A673 (cell line): ENCODE data around the gene WDR38. TPM values are rescaled to one million over a fixed set of nuclear protein-coding genes. Genes with fewer than 3 reads are reported as not detected.

ENCODE experiments used
- BruUV-seq: library from RNA; stranded (reverse); fragments of 400-500 nt; replicated peaks from 2 replicates; lab custom pipeline; 2021; lab: Mats Ljungman, UMichigan
- CTCF ChIA-PET: fragments of 300-600 bp; sonication (Branson Sonifier 250); formaldehyde crosslinking; loops from one replicate; lab custom pipeline; 2022; ENCODE audit warnings: antibody characterized with exemption; lab: Charles Lee
- POLR2A ChIA-PET: fragments of 300-600 bp; sonication (Branson Sonifier 250); formaldehyde crosslinking; loops from one replicate; lab custom pipeline; 2022; ENCODE audit warnings: antibody characterized with exemption; ENCODE audit not compliant: low non-redundant PET; lab: Charles Lee
- DNase-seq: peaks from one replicate; pipeline ENCODE4 v3.0.0-alpha.2; 2015; ENCODE audit warnings: low spot score
- H3K27ac ChIP-seq: fragments of 200-600 bp; sonication (generic); 2 replicates; pipeline ENCODE4 v1.5.1; 2016; ENCODE audit warnings: mixed run types, low read depth, mild to moderate bottlenecking, mixed read lengths, antibody characterized with exemption, low read length; ENCODE audit not compliant: poor library complexity, severe bottlenecking
- H3K27me3 ChIP-seq: fragments of 200-600 bp; sonication (generic); replicated peaks from 2 replicates; pipeline ENCODE4 v1.6.1; 2017; ENCODE audit warnings: mixed run types, low read depth, mild to moderate bottlenecking, mixed read lengths, antibody characterized with exemption, low read length; ENCODE audit not compliant: insufficient read depth, poor library complexity
- H3K36me3 ChIP-seq: fragments of 200-600 bp; sonication (generic); 2 replicates; pipeline ENCODE4 v1.6.1; 2016; ENCODE audit warnings: mixed run types, mild to moderate bottlenecking, mixed read lengths, antibody characterized with exemption, low read length; ENCODE audit not compliant: insufficient read depth, poor library complexity, severe bottlenecking
- H3K4me1 ChIP-seq: fragments of 200-600 bp; sonication (generic); 2 replicates; pipeline ENCODE4 v1.6.1; 2017; ENCODE audit warnings: mixed run types, mild to moderate bottlenecking, mixed read lengths, antibody characterized with exemption, low read length; ENCODE audit not compliant: insufficient read depth, poor library complexity, severe bottlenecking
- H3K4me3 ChIP-seq: fragments of 200-600 bp; sonication (generic); 2 replicates; pipeline ENCODE4 v1.5.1; 2016; ENCODE audit warnings: low read depth, mixed run types, mild to moderate bottlenecking, mixed read lengths, low read length; ENCODE audit not compliant: poor library complexity, severe bottlenecking
- H3K9me3 ChIP-seq: fragments of 200-600 bp; sonication (generic); 2 replicates; pipeline ENCODE4 v1.6.1; 2016; ENCODE audit warnings: mixed run types, low read depth, mild to moderate bottlenecking, mixed read lengths, antibody characterized with exemption, low read length; ENCODE audit not compliant: poor library complexity, severe bottlenecking
- CTCF ChIP-seq: fragments of 300-800, 200-600 bp; sonication (generic); conservative IDR thresholded peaks from 2 replicates; pipeline ENCODE4 v1.5.1; 2017; ENCODE audit warnings: low read depth, mild to moderate bottlenecking, antibody characterized with exemption, low read length, moderate library complexity, mixed read lengths
- EZH2 ChIP-seq: fragments of 200-600 bp; sonication (generic); IDR thresholded peaks from 2 replicates; pipeline ENCODE4 v1.6.1; 2017; ENCODE audit warnings: borderline replicate concordance, low read depth, mild to moderate bottlenecking, mixed read lengths, antibody characterized with exemption, low read length; ENCODE audit not compliant: poor library complexity, severe bottlenecking
- intact Hi-C: fragments of 100-400 bp; cut with micrococcal nuclease; formaldehyde crosslinking; loops from one replicate; pipeline ENCODE4 v1.10.0; 2022; ENCODE audit not compliant: unreplicated experiment
- total RNA-seq: library from RNA; stranded (reverse); gene quantifications from 2 replicates; pipeline ENCODE4 v1.2.3, GENCODE V29; 2021

Gene WDR38
- total RNA-seq, 1 experiment from 2014 or later, result not detected

GRCh38 chr9:124897570-124898460, 44.6 kb downstream of the WDR38 start:
- Histone ChIP-seq H3K36me3 (no peaks in the 10 kb centered on the region), H3K9me3 (no peaks in the 10 kb centered on the region), H3K4me3 (no peak overlapping the region), H3K4me1 (peaks cover 6% of the 10 kb centered on the region), H3K27ac (no peak overlapping the region), H3K27me3 (no peaks in the 10 kb centered on the region)
- TF ChIP-seq EZH2 (no peak), CTCF (no peak)
- no peak for DNase-seq
- BruUV-seq, result no TSS peak
- POLR2A ChIA-PET, result no interaction called here
- intact Hi-C loops, result no loop called here
- CTCF ChIA-PET, result no interaction called here

GRCh38 chr9:124899845-124900244, 46.6 kb downstream of the WDR38 start:
- ChIA-PET POLR2A (no interaction called here), CTCF (no interaction called here)

GRCh38 chr9:124906966-124907365, 53.7 kb downstream of the WDR38 start:
- CTCF ChIA-PET, result no interaction called here
- TF ChIP-seq EZH2, result no peak
- no peak for TF ChIP-seq CTCF
- no peaks in the 10 kb centered on the region for H3K4me1 ChIP-seq
- BruUV-seq, result no TSS peak
- no peak overlapping the region for H3K27ac ChIP-seq
- no peaks in the 10 kb centered on the region for H3K9me3 ChIP-seq
- no peaks in the 10 kb centered on the region for H3K36me3 ChIP-seq
- no peak for DNase-seq
- POLR2A ChIA-PET, result no interaction called here
- no peaks in the 10 kb centered on the region for H3K27me3 ChIP-seq
- intact Hi-C loops, result no loop called here
- H3K4me3 ChIP-seq, result no peak overlapping the region

More at GRCh38 chr9:124899845-124900244, 46.6 kb downstream of the WDR38 start:
- Histone ChIP-seq H3K4me3 (no peak overlapping the region), H3K27me3 (no peaks in the 10 kb centered on the region), H3K9me3 (no peaks in the 10 kb centered on the region), H3K36me3 (no peaks in the 10 kb centered on the region), H3K27ac (no peak overlapping the region), H3K4me1 (no peaks in the 10 kb centered on the region)
- DNase-seq, result no peak
- TF ChIP-seq CTCF, result no peak
- no peak for TF ChIP-seq EZH2
- BruUV-seq, result no TSS peak
- intact Hi-C loops, result no loop called here

Other genes with a start within 250 kb of the WDR38 start
- gene NR6A1, start 82.1 kb upstream of the WDR38 start, total RNA-seq, result 5.3 and 6.8 TPM in 2 replicates
- 1.4 and 2.9 TPM in 2 replicates for gene OLFML2A, start 76.3 kb upstream of the WDR38 start, total RNA-seq
- 1,564 and 1,637 TPM in 2 replicates for gene RPL35, start 8.5 kb downstream of the WDR38 start, total RNA-seq
- gene ARPC5L, start 8.7 kb downstream of the WDR38 start, total RNA-seq, result 73.3 and 73.9 TPM in 2 replicates
- 21.7 and 23.9 TPM in 2 replicates for gene GOLGA1, start 87.6 kb downstream of the WDR38 start, total RNA-seq